Measurements from ENCODE around the gene RAD23B. TPM values are rescaled to one million over a fixed set of nuclear protein-coding genes. Genes with fewer than 3 reads are reported as not detected.

RAD23B gene
- total RNA-seq, 1 experiment from 2014 or later = 114 TPM

DNA sequence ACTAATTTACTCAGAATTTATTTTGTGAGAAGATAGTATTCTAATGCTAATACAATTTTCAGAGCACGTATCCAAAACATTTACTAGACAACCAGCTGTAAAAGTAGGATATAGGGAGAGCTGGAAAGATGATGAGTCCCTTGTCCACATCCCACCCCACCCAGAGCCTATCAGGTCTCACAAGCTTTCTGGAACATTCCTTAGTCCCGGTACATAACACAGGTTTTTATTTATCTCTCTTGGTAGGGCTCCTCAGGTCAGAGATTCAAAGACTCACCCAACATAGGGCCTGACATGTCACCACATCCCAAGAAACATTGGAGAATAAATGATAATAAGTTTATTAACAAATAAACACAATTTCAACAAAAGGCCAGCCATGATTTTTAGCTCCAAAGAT is 13.8 kb upstream of the RAD23B start:
- intact Hi-C loops (cut with micrococcal nuclease; ENCODE audit: unreplicated experiment) = no loop called here
- Histone ChIP-seq H3K4me1 (ENCODE audit: control insufficient read depth, insufficient read depth, low read length) (no peaks in the 10 kb centered on the region), H3K9me3 (ENCODE audit: control insufficient read depth, insufficient read depth, low read depth, low read length) (no peaks in the 10 kb centered on the region), H3K27me3 (ENCODE audit: control insufficient read depth, insufficient read depth, low read length) (no peaks in the 10 kb centered on the region), H3K4me3 (ENCODE audit: low read depth in 2 of 2, low read length in 2 of 2) (no peak overlapping the region), H3K27ac (ENCODE audit: low read length) (no peak overlapping the region), H3K36me3 (ENCODE audit: control insufficient read depth, insufficient read depth, low read length) (no peaks in the 10 kb centered on the region)
- DNase-seq (ENCODE audit: low read depth, low spot score) (no peak), ATAC-seq (no peak)
- in situ Hi-C loops (cut with HindIII; ENCODE audit: low pct_unique_long_range_greater_than_20kb, low sequenced_read_pairs) = no loop called here
- no peak for TF ChIP-seq CTCF (IDR thresholded peaks at IDR 0.05)
- no peak for TF ChIP-seq SIN3A (IDR thresholded peaks at IDR 0.05; ENCODE audit: borderline replicate concordance, insufficient read depth, low read depth, low read length)
- TF ChIP-seq TCF7L2 (IDR thresholded peaks at IDR 0.05; ENCODE audit: low read depth, low read length) = no peak
- no peak for TF ChIP-seq POLR2AphosphoS5 (IDR thresholded peaks at IDR 0.05; ENCODE audit: low read depth, low read length)
- TF ChIP-seq REST (IDR thresholded peaks at IDR 0.05; ENCODE audit: insufficient read depth in 1 of 2, low read depth in 2 of 2, low read length in 1 of 2) = no peak
- ChIA-PET CTCF (no interaction called here), POLR2A (no interaction called here)
- no TSS peak for BruUV-seq (replicated peaks)

DNA sequence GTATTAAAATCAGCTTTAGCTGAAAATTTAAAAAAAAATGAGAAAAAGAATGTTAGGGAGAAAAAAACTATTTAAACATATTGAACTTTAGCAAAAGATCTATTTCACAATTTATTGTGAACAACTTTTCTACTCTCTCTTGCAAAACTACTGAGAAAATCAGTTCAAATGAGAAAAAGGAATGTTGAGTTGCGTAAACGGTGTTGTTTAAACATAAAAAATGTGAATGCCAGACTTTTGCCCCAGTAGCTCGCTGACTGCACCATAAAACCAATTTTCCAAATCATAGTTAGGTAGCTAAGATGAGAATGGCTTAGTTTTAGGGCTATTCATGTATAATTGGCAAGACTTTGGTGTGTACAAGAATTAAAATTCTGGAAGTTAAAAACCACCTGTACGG is 13.4 kb upstream of the RAD23B start:
- ChIA-PET POLR2A (no interaction called here), CTCF (no interaction called here)
- in situ Hi-C loops (cut with HindIII; ENCODE audit: low pct_unique_long_range_greater_than_20kb, low sequenced_read_pairs) = no loop called here
- Histone ChIP-seq H3K27me3 (ENCODE audit: control insufficient read depth, insufficient read depth, low read length) (no peaks in the 10 kb centered on the region), H3K4me1 (ENCODE audit: control insufficient read depth, insufficient read depth, low read length) (no peaks in the 10 kb centered on the region; the same call in 1 of the 2 replicates), H3K27ac (ENCODE audit: low read length) (no peak overlapping the region), H3K4me3 (ENCODE audit: low read depth in 2 of 2, low read length in 2 of 2) (no peak overlapping the region), H3K36me3 (ENCODE audit: control insufficient read depth, insufficient read depth, low read length) (no peaks in the 10 kb centered on the region), H3K9me3 (ENCODE audit: control insufficient read depth, insufficient read depth, low read depth, low read length) (no peaks in the 10 kb centered on the region)
- TF ChIP-seq SIN3A (IDR thresholded peaks at IDR 0.05; ENCODE audit: borderline replicate concordance, insufficient read depth, low read depth, low read length) (no peak), REST (IDR thresholded peaks at IDR 0.05; ENCODE audit: insufficient read depth in 1 of 2, low read depth in 2 of 2, low read length in 1 of 2) (no peak), TCF7L2 (IDR thresholded peaks at IDR 0.05; ENCODE audit: low read depth, low read length) (no peak), POLR2AphosphoS5 (IDR thresholded peaks at IDR 0.05; ENCODE audit: low read depth, low read length) (no peak), CTCF (IDR thresholded peaks at IDR 0.05) (no peak)
- no TSS peak for BruUV-seq (replicated peaks)
- intact Hi-C loops (cut with micrococcal nuclease; ENCODE audit: unreplicated experiment) = loop anchor here (10.0 kb wide), 1 partner anchor 55 kb away; no protein-coding TSS in a partner anchor
- DNase-seq (ENCODE audit: low read depth, low spot score) (no peak), ATAC-seq (no peak)
